Measurements from ENCODE around the gene MTARC1.

- TF ChIP-seq CTCF (conservative IDR thresholded peaks at IDR 0.05): no peak
- no peak for TF ChIP-seq ZFX (IDR thresholded peaks at IDR 0.05)
Observed at GRCh38 chr1:220754212-220754917, 32.3 kb upstream of the MTARC1 start.
